Activated B cell treated with CpG ODN at 0.5 μM for 24 hours (primary cell): ENCODE data around the gene THEMIS. TPM values are rescaled to one million over a fixed set of nuclear protein-coding genes. Genes with fewer than 3 reads are reported as not detected.

ENCODE experiments used
- ATAC-seq: fragments of 200-7000 bp; cut with Tn5 transposase; one replicate; pipeline ENCODE4 v1.10.0; 2021; ENCODE audit warnings: low read depth, mild to moderate bottlenecking, moderate library complexity
- CTCF ChIA-PET: fragments of 350-600 bp; sonication (Branson Sonifier 250); formaldehyde crosslinking; loops from one replicate; lab custom pipeline; 2021; ENCODE audit warnings: antibody characterized with exemption; lab: Charles Lee
- POLR2A ChIA-PET: fragments of 350-600 bp; sonication (Branson Sonifier 250); formaldehyde crosslinking; loops from one replicate; lab custom pipeline; 2021; ENCODE audit warnings: antibody characterized with exemption; lab: Charles Lee
- DNase-seq: peaks from one replicate; pipeline ENCODE4 v3.0.0; 2022
- H3K27ac Mint-ChIP-seq: one replicate; pipeline ENCODE4 v1.8.0; 2020; ENCODE audit warnings: mixed read lengths
- H3K27me3 Mint-ChIP-seq: one replicate; pipeline ENCODE4 v1.8.0; 2021; ENCODE audit warnings: mixed read lengths
- H3K36me3 Mint-ChIP-seq: one replicate; pipeline ENCODE4 v1.8.0; 2021; ENCODE audit warnings: low read depth, mixed read lengths
- H3K4me1 Mint-ChIP-seq: one replicate; pipeline ENCODE4 v1.8.0; 2021; ENCODE audit warnings: mixed read lengths
- H3K4me3 Mint-ChIP-seq: one replicate; pipeline ENCODE4 v1.8.0; 2020; ENCODE audit warnings: mild to moderate bottlenecking, mixed read lengths
- H3K9me3 Mint-ChIP-seq: one replicate; pipeline ENCODE4 v1.8.0; 2020; ENCODE audit warnings: mixed read lengths
- CTCF ChIP-seq: fragments of 200-600 bp; IDR thresholded peaks from one replicate; pipeline ENCODE4 v1.8.0; 2022; ENCODE audit warnings: antibody characterized with exemption, mild to moderate bottlenecking
- intact Hi-C: fragments of 100-400 bp; cut with micrococcal nuclease; formaldehyde crosslinking; loops from one replicate; pipeline ENCODE4 v1.15.1; 2024
- total RNA-seq: library from RNA; stranded (reverse); gene quantifications from 2 replicates; pipeline ENCODE4 v1.2.3, GENCODE V29; 2022

THEMIS gene
- total RNA-seq, 1 donor from 2014 or later = not detected

- TF ChIP-seq CTCF = no peak
- ChIA-PET POLR2A (no interaction called here), CTCF (no interaction called here)
- Mint-ChIP-seq H3K27me3 (no peaks in the 10 kb centered on the region), H3K36me3 (no peaks in the 10 kb centered on the region), H3K4me3 (no peak overlapping the region), H3K27ac (no peak overlapping the region), H3K9me3 (no peaks in the 10 kb centered on the region), H3K4me1 (no peaks in the 10 kb centered on the region)
- intact Hi-C loops = no loop called here
- ATAC-seq = no peak
- no peak for DNase-seq
Measured at GRCh38 chr6:127833336-127833735, 67.5 kb downstream of the THEMIS start.

- H3K4me3 Mint-ChIP-seq = no peak overlapping the region
- no peaks in the 10 kb centered on the region for H3K9me3 Mint-ChIP-seq
- DNase-seq (no peak), ATAC-seq (no peak)
- ChIA-PET POLR2A (no interaction called here), CTCF (no interaction called here)
- intact Hi-C loops = no loop called here
- no peaks in the 10 kb centered on the region for H3K27me3 Mint-ChIP-seq
- no peak overlapping the region for H3K27ac Mint-ChIP-seq
- no peak for TF ChIP-seq CTCF
- H3K36me3 Mint-ChIP-seq = no peaks in the 10 kb centered on the region
- no peaks in the 10 kb centered on the region for H3K4me1 Mint-ChIP-seq
Measured at GRCh38 chr6:127832381-127832780, 68.5 kb downstream of the THEMIS start.

GRCh38 chr6:127824061-127824460 is 76.8 kb downstream of the THEMIS start:
- H3K9me3 Mint-ChIP-seq = peaks cover 2% of the 10 kb centered on the region
- no peak for TF ChIP-seq CTCF
- H3K4me3 Mint-ChIP-seq = no peak overlapping the region
- ChIA-PET POLR2A (no interaction called here), CTCF (interaction anchor here (0.6 kb wide), 1 partner anchor 507 kb away, joined by 4 read pairs; no protein-coding TSS in a partner anchor)
- no peaks in the 10 kb centered on the region for H3K27me3 Mint-ChIP-seq
- no peak for ATAC-seq
- no peak for DNase-seq
- intact Hi-C loops = no loop called here
- no peaks in the 10 kb centered on the region for H3K4me1 Mint-ChIP-seq
- H3K36me3 Mint-ChIP-seq = no peaks in the 10 kb centered on the region
- H3K27ac Mint-ChIP-seq = no peak overlapping the region

- ATAC-seq = no peak
- ChIA-PET POLR2A (no interaction called here), CTCF (interaction anchor here (0.6 kb wide), 1 partner anchor 563 kb away, joined by 4 read pairs; no protein-coding TSS in a partner anchor)
- no peak overlapping the region for H3K4me3 Mint-ChIP-seq
- intact Hi-C loops = no loop called here
- no peak for TF ChIP-seq CTCF
- H3K9me3 Mint-ChIP-seq = no peaks in the 10 kb centered on the region
- no peak for DNase-seq
- H3K27ac Mint-ChIP-seq = no peak overlapping the region
- no peaks in the 10 kb centered on the region for H3K4me1 Mint-ChIP-seq
- no peaks in the 10 kb centered on the region for H3K36me3 Mint-ChIP-seq
- no peaks in the 10 kb centered on the region for H3K27me3 Mint-ChIP-seq
Measured at GRCh38 chr6:127821431-127821830, 79.4 kb downstream of the THEMIS start.

- no peak for DNase-seq
- POLR2A ChIA-PET = no interaction called here
- no peaks in the 10 kb centered on the region for H3K4me1 Mint-ChIP-seq
- CTCF ChIA-PET = no interaction called here
- no peaks in the 10 kb centered on the region for H3K9me3 Mint-ChIP-seq
- no peak overlapping the region for H3K4me3 Mint-ChIP-seq
- H3K36me3 Mint-ChIP-seq = no peaks in the 10 kb centered on the region
- intact Hi-C loops = no loop called here
- H3K27me3 Mint-ChIP-seq = no peaks in the 10 kb centered on the region
- no peak overlapping the region for H3K27ac Mint-ChIP-seq
- no peak for ATAC-seq
- TF ChIP-seq CTCF = no peak
Measured at GRCh38 chr6:127818149-127818548, 82.7 kb downstream of the THEMIS start.
